ENCODE results near the gene SRSF6.
"Not testable (repeated sequence)": the region's sequence is repeated elsewhere in the genome, so short reads cannot be mapped to it uniquely, and the experiment has no call there.

The SRSF6 gene

GRCh38 chr20:43457640-43458421 lies at the start of gene SRSF6:
SRSF6 (plus strand) TSS chr20:43457896; CDS start chr20:43458034, 138 bp downstream.
- DNase-seq: peak; percentile 84 to 89

GRCh38 chr20:43408848-43409576 lies 48.7 kb upstream of the SRSF6 start:
- peak; percentile 3 to 22 for DNase-seq

GRCh38 chr20:43409577-43409913 lies 48.2 kb upstream of the SRSF6 start:
- no peak for DNase-seq

GRCh38 chr20:43415661-43416430 lies 41.9 kb upstream of the SRSF6 start:
- no peak for DNase-seq

GRCh38 chr20:43416591-43417228 lies 41.0 kb upstream of the SRSF6 start:
- no peak for DNase-seq

GRCh38 chr20:43420192-43420591 lies 37.5 kb upstream of the SRSF6 start:
- no peak for DNase-seq

GRCh38 chr20:43420913-43421312 lies 36.8 kb upstream of the SRSF6 start:
- DNase-seq: not testable (repeated sequence)

- no peak for DNase-seq
These were observed 31.5 kb upstream of the SRSF6 start for GRCh38 chr20:43426172-43426571.

- no peak for DNase-seq
These were observed 27.2 kb upstream of the SRSF6 start for GRCh38 chr20:43430265-43431133.

GRCh38 chr20:43431134-43431519 lies 26.6 kb upstream of the SRSF6 start:
- DNase-seq: no peak

GRCh38 chr20:43432498-43432897 lies 25.2 kb upstream of the SRSF6 start:
- no peak for DNase-seq

- DNase-seq: no peak
These were observed 24.3 kb upstream of the SRSF6 start for GRCh38 chr20:43433250-43433854.

GRCh38 chr20:43434565-43434964 lies 23.1 kb upstream of the SRSF6 start:
- no peak for DNase-seq

GRCh38 chr20:43438578-43439316 lies 18.9 kb upstream of the SRSF6 start:
- DNase-seq: no peak

- DNase-seq: no peak
These were observed 17.2 kb upstream of the SRSF6 start for GRCh38 chr20:43440531-43440930.

GRCh38 chr20:43442282-43442880 lies 15.3 kb upstream of the SRSF6 start:
- no peak for DNase-seq

GRCh38 chr20:43444107-43444506 lies 13.6 kb upstream of the SRSF6 start:
- DNase-seq: no peak

- DNase-seq: peak in 1 of 2 experiments; percentile 11
These were observed 11.3 kb upstream of the SRSF6 start for GRCh38 chr20:43446361-43446879.

GRCh38 chr20:43448431-43448747 lies 9.3 kb upstream of the SRSF6 start:
- not testable (repeated sequence) for DNase-seq

Measured in AML-193 (cell line).